ENCODE measurements around the gene ADAM12. TPM values are rescaled to one million over a fixed set of nuclear protein-coding genes. Genes with fewer than 3 reads are reported as not detected.

ADAM12 gene
- total and polyA plus RNA-seq, 2 of the 13 experiments (the other 11 are each of a cell fraction or from before 2014, with no cell fraction given): not detected

- no peak for ATAC-seq
- Histone ChIP-seq H3K9me3 (ENCODE audit: low read length) (no peaks in the 10 kb centered on the region), H3K9ac (ENCODE audit: insufficient read depth, low read depth, low read length) (no peak overlapping the region), H4K20me1 (ENCODE audit: insufficient read depth, low read length) (no peaks in the 10 kb centered on the region), H3K4me2 (ENCODE audit: low read depth, low read length) (no peak overlapping the region), H2AFZ (ENCODE audit: low read length) (no peak overlapping the region), H3K27me3 (ENCODE audit: control insufficient read depth in 1 of 2, insufficient read depth in 2 of 2, low read length in 2 of 2) (no peaks in the 10 kb centered on the region), H3K4me1 (ENCODE audit: insufficient read depth, low read length) (no peaks in the 10 kb centered on the region), H3K36me3 (replicated peaks in 1 of 2; ENCODE audit: control insufficient read depth in 1 of 2, insufficient read depth in 2 of 2, low read length in 2 of 2) (no peaks in the 10 kb centered on the region), H3K27ac (ENCODE audit: extremely low read length, insufficient read depth, low read length) (no peak overlapping the region), H3K79me2 (ENCODE audit: insufficient read depth, low read length) (no peaks in the 10 kb centered on the region), H3K4me3 (replicated peaks in 1 of 3; ENCODE audit: insufficient read depth in 1 of 3, low read depth in 2 of 3, low read length in 3 of 3) (no peak overlapping the region)
- ChIA-PET POLR2A (no interaction called here), CTCF (ENCODE audit: low intra/inter-chr PET ratio, low total read pairs) (no interaction called here)
- no TSS peak for BruUV-seq (replicated peaks)
- FAIRE-seq: no peak
- in situ Hi-C loops (cut with HindIII; ENCODE audit: extremely low pct_ligation_motif_present, low pct_unique_long_range_greater_than_20kb): loop anchor here (25.0 kb wide), 1 partner anchor 388 kb away; no protein-coding TSS in a partner anchor
- intact Hi-C loops (cut with micrococcal nuclease; ENCODE audit: unreplicated experiment): no loop called here
- no peak for DNase-seq (ENCODE audit: low spot score)
- no peak for TF ChIP-seq ZNF331 (CRISPR knock-in tag; IDR thresholded peaks at IDR 0.05)
- TF ChIP-seq, protein P1, sequence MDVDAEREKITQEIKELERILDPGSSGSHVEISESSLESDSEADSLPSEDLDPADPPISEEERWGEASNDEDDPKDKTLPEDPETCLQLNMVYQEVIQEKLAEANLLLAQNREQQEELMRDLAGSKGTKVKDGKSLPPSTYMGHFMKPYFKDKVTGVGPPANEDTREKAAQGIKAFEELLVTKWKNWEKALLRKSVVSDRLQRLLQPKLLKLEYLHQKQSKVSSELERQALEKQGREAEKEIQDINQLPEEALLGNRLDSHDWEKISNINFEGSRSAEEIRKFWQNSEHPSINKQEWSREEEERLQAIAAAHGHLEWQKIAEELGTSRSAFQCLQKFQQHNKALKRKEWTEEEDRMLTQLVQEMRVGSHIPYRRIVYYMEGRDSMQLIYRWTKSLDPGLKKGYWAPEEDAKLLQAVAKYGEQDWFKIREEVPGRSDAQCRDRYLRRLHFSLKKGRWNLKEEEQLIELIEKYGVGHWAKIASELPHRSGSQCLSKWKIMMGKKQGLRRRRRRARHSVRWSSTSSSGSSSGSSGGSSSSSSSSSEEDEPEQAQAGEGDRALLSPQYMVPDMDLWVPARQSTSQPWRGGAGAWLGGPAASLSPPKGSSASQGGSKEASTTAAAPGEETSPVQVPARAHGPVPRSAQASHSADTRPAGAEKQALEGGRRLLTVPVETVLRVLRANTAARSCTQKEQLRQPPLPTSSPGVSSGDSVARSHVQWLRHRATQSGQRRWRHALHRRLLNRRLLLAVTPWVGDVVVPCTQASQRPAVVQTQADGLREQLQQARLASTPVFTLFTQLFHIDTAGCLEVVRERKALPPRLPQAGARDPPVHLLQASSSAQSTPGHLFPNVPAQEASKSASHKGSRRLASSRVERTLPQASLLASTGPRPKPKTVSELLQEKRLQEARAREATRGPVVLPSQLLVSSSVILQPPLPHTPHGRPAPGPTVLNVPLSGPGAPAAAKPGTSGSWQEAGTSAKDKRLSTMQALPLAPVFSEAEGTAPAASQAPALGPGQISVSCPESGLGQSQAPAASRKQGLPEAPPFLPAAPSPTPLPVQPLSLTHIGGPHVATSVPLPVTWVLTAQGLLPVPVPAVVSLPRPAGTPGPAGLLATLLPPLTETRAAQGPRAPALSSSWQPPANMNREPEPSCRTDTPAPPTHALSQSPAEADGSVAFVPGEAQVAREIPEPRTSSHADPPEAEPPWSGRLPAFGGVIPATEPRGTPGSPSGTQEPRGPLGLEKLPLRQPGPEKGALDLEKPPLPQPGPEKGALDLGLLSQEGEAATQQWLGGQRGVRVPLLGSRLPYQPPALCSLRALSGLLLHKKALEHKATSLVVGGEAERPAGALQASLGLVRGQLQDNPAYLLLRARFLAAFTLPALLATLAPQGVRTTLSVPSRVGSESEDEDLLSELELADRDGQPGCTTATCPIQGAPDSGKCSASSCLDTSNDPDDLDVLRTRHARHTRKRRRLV (CRISPR knock-in tag; IDR thresholded peaks at IDR 0.05): no peak
- TF ChIP-seq, protein P2, sequence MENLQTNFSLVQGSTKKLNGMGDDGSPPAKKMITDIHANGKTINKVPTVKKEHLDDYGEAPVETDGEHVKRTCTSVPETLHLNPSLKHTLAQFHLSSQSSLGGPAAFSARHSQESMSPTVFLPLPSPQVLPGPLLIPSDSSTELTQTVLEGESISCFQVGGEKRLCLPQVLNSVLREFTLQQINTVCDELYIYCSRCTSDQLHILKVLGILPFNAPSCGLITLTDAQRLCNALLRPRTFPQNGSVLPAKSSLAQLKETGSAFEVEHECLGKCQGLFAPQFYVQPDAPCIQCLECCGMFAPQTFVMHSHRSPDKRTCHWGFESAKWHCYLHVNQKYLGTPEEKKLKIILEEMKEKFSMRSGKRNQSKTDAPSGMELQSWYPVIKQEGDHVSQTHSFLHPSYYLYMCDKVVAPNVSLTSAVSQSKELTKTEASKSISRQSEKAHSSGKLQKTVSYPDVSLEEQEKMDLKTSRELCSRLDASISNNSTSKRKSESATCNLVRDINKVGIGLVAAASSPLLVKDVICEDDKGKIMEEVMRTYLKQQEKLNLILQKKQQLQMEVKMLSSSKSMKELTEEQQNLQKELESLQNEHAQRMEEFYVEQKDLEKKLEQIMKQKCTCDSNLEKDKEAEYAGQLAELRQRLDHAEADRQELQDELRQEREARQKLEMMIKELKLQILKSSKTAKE (CRISPR knock-in tag; IDR thresholded peaks at IDR 0.05; ENCODE audit: borderline replicate concordance): no peak
- TF ChIP-seq ZNF484 (CRISPR knock-in tag; IDR thresholded peaks at IDR 0.05; ENCODE audit: borderline replicate concordance, low read depth): no peak
- TF ChIP-seq SIN3A (IDR thresholded peaks at IDR 0.05; ENCODE audit: borderline replicate concordance, low read depth, low read length): no peak
- TF ChIP-seq ZNF296 (CRISPR knock-in tag; conservative IDR thresholded peaks at IDR 0.05): no peak
- no peak for TF ChIP-seq ZNF549 (CRISPR knock-in tag; IDR thresholded peaks at IDR 0.05)
Observed at GRCh38 chr10:126375299-126375698, 13.0 kb downstream of the ADAM12 start.
